ENCODE results near the gene SUSD5. TPM values are rescaled to one million over a fixed set of nuclear protein-coding genes. Genes with fewer than 3 reads are reported as not detected.

Gene SUSD5
- total RNA-seq, 4 donors from 2014 or later, result 0.18 to 0.85 (median 0.40) TPM; not detected in 1

- Histone ChIP-seq H3K27me3 (no peaks in the 10 kb centered on the region), H3K4me3 (no peak overlapping the region), H3K4me1 (no peaks in the 10 kb centered on the region), H3K9me3 (no peaks in the 10 kb centered on the region), H3K27ac (no peak overlapping the region), H3K36me3 (peaks cover 0 to 58% (median 0%) of the 10 kb centered on the region in 3 donors)
- TF ChIP-seq, protein P1, sequence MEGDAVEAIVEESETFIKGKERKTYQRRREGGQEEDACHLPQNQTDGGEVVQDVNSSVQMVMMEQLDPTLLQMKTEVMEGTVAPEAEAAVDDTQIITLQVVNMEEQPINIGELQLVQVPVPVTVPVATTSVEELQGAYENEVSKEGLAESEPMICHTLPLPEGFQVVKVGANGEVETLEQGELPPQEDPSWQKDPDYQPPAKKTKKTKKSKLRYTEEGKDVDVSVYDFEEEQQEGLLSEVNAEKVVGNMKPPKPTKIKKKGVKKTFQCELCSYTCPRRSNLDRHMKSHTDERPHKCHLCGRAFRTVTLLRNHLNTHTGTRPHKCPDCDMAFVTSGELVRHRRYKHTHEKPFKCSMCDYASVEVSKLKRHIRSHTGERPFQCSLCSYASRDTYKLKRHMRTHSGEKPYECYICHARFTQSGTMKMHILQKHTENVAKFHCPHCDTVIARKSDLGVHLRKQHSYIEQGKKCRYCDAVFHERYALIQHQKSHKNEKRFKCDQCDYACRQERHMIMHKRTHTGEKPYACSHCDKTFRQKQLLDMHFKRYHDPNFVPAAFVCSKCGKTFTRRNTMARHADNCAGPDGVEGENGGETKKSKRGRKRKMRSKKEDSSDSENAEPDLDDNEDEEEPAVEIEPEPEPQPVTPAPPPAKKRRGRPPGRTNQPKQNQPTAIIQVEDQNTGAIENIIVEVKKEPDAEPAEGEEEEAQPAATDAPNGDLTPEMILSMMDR (IDR thresholded peaks at IDR 0.05), result no peak
- TF ChIP-seq POLR2A (IDR thresholded peaks at IDR 0.05), result no peak
- no peak for DNase-seq
Measured at GRCh38 chr3:33134026-33134625, 84.5 kb downstream of the SUSD5 start.

GRCh38 chr3:33132019-33132360, 86.6 kb downstream of the SUSD5 start:
- no peak for TF ChIP-seq POLR2A (IDR thresholded peaks at IDR 0.05)
- TF ChIP-seq, protein P1 (IDR thresholded peaks at IDR 0.05), result no peak
- Histone ChIP-seq H3K9me3 (no peaks in the 10 kb centered on the region), H3K4me3 (no peak overlapping the region), H3K4me1 (no peaks in the 10 kb centered on the region), H3K27me3 (no peaks in the 10 kb centered on the region), H3K27ac (no peak overlapping the region), H3K36me3 (peaks cover 0 to 66% (median 0%) of the 10 kb centered on the region in 3 donors)
- no peak for DNase-seq

- peak in 2 of 3 donors; percentile 33 to 53 for DNase-seq
- Histone ChIP-seq H3K36me3 (peaks cover 0 to 67% (median 0%) of the 10 kb centered on the region in 3 donors), H3K27ac (no peak overlapping the region), H3K9me3 (no peaks in the 10 kb centered on the region), H3K4me3 (no peak overlapping the region), H3K27me3 (no peaks in the 10 kb centered on the region), H3K4me1 (no peaks in the 10 kb centered on the region)
- no peak for TF ChIP-seq POLR2A (IDR thresholded peaks at IDR 0.05)
- TF ChIP-seq, protein P1 (IDR thresholded peaks at IDR 0.05), result peak; percentile 48 to 77 (median 72)
Measured at GRCh38 chr3:33131331-33132018, 87.1 kb downstream of the SUSD5 start.

DNA sequence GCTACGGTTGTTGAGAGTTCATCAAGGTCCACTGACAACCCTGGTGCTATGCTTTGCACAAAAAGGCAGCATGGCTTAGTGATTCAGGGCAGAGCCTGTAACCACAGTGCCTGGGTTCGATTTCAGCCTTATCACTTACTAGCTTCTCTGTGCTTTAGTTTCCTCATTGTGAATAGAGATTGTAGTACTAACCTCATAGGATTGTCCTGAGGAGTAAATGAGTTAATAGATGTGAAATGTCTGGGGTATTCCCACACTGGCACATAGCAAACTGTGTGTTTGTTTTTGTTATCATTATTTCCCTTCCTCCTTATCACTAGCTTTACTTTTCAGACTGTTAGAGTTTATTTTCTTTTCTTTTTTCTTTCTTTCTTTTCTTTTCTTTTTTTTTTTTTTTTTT, 88.5 kb downstream of the SUSD5 start:
- TF ChIP-seq, protein P1 (IDR thresholded peaks at IDR 0.05), result no peak
- no peak for TF ChIP-seq POLR2A (IDR thresholded peaks at IDR 0.05)
- H3K4me1 ChIP-seq, result no peaks in the 10 kb centered on the region
- no peak for DNase-seq
- H3K27me3 ChIP-seq, result no peaks in the 10 kb centered on the region
- H3K4me3 ChIP-seq, result no peak overlapping the region
- H3K27ac ChIP-seq, result no peak overlapping the region
- peaks cover 0 to 69% (median 0%) of the 10 kb centered on the region in 3 donors for H3K36me3 ChIP-seq
- H3K9me3 ChIP-seq, result no peaks in the 10 kb centered on the region

DNA sequence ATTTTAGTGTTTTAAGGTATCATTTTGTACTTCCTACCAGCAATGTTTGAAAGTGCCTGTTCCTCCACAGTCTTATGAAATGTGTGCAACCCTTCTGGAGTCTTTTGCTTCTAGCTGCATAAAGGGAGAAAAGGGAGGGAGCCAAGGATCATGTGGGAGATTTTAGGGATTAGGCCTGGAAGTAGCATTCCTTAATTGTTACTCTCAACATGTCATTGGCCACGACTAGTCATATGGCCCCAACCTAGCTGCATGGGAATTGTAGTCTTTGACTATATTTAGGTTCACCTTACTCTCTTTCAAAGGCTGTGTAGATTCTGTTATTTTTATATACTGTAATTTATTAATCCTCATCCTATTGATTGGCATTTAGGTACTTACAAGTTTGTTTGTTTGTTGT, 89.9 kb downstream of the SUSD5 start:
- H3K4me1 ChIP-seq, result no peaks in the 10 kb centered on the region
- no peak overlapping the region for H3K27ac ChIP-seq
- peaks cover 0 to 71% (median 0%) of the 10 kb centered on the region in 3 donors for H3K36me3 ChIP-seq
- DNase-seq, result no peak
- no peaks in the 10 kb centered on the region for H3K27me3 ChIP-seq
- no peaks in the 10 kb centered on the region for H3K9me3 ChIP-seq
- TF ChIP-seq, protein P1 (IDR thresholded peaks at IDR 0.05), result no peak
- TF ChIP-seq POLR2A (IDR thresholded peaks at IDR 0.05), result no peak
- no peak overlapping the region for H3K4me3 ChIP-seq
